Right forelimb (tissue), 1 donor: ENCODE results near the gene CYBRD1.
"Not testable (repeated sequence)": the region's sequence is repeated elsewhere in the genome, so short reads cannot be mapped to it uniquely, and the experiment has no call there.

Experiments used
- DNase-seq: peaks from one replicate; pipeline ENCODE4 v3.0.0-alpha.2; 2018

Gene CYBRD1, protein sequence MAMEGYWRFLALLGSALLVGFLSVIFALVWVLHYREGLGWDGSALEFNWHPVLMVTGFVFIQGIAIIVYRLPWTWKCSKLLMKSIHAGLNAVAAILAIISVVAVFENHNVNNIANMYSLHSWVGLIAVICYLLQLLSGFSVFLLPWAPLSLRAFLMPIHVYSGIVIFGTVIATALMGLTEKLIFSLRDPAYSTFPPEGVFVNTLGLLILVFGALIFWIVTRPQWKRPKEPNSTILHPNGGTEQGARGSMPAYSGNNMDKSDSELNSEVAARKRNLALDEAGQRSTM

DNA sequence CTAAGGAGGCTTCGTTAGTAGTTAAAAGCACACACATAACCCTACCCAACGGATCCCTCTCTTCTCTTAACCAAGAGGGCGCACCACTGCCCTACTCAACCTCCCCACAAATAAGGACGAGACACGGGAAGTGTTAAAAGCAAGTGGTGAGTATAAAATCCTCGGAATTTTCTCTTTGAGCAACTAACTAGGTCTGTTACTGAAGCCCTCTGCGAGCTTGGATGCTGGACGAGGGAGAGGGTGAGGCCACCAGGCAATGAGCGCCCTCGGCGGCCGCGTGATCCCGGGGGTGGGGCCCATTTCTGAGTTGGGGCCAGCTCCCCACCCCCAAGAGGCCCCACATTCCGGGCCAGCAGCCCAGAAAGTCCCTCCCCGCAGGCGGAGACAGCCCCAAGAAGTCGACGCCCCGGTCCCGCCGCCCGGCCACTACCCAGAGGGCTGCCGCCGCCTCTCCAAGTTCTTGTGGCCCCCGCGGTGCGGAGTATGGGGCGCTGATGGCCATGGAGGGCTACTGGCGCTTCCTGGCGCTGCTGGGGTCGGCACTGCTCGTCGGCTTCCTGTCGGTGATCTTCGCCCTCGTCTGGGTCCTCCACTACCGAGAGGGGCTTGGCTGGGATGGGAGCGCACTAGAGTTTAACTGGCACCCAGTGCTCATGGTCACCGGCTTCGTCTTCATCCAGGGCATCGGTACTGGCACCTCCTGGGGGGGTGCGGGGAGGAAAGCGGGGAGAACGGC lies at the start of gene CYBRD1:
TSS of gene CYBRD1 (plus strand) at position 423 of the 736 bp plus-strand sequence. CDS start at position 495, 72 bp downstream.
- peak; percentile 91 for DNase-seq

DNA sequence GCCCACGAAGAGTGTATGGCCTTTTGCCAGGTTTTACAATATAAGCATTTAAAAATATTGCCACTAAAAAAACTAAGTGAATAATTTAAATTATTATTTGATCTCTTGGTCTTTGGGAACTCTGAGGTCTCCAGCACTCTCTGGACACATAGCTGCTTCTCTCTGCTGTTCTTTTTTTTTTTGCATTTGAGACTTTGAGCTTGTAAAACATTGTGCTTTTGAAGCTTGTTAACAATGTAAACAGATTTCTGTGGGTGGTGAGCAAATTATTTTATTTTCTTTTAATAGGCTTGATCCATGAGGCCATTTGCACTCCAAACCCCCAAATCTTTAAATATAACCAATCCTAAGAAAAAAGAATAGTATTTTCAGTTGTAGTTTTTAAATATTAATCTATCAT lies 46.3 kb upstream of the CYBRD1 start:
- DNase-seq = no peak

DNA sequence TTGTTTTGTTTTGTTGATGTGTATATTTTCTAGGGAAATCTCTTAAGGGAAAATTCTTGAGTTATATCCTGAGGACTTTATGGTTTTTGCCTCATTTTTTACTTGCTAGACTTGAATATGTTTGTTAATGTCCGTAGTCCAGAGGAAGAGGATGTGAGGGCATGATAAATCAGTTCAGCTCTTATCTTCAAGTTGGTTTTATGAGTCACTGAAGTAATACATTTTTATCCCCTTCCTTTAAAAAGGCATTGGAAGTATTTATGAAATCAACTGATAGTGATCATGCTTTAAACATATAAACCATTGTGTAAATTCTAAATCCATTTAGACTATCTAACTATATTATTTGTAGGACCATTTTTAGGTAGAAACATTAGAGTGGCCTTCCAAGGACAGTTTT lies 43.9 kb upstream of the CYBRD1 start:
- DNase-seq = no peak

DNA sequence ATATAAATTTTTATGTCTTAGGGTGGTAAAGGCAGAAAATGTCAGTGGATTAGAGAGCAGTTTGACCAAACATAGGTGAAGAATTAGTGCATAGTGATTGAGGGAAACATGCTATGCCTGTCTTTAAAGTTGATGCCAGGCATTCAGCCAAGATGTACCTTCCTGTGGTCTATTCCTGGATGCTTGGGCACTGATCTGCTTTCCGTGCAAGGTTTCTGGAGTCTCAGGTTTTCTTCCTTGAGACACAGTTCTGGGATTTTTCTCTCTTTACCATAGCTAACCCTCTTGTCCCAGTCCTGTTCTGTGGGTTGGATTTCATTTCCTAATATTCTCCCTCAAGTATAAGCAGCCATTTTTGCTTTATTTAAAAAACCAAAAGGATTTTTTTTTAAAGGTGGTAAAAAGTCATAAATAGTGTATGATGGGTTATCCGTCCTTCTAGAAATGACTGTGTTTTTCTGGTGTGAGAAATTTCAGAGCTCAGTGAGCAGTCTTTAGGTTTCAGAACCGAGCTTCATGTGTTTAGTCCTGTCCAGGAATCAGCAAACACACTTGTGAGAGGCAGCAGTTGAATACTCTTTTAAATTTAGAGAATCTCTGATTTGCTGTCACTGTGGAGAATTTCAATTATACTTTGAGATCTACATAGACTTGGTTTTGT lies 43.0 kb upstream of the CYBRD1 start:
- DNase-seq = no peak

DNA sequence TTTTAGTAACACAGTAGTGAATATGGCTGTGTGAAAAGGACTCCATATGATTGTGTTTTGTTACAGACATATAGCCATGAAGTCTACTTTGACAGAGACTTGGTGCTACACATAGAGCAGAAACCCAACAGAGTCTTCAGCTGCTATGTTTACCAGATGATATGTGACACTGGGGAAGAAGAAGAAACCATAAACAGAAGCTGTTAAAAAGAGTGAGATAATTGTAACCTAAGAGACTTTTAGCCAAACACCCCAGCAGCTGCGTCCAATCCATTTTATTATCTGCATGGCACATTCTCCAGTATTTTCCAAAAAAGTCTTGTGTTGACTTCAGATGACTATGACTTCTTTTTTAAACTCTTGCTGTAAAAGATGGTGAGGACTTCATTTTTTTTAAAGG lies 41.4 kb upstream of the CYBRD1 start:
- no peak for DNase-seq

DNA sequence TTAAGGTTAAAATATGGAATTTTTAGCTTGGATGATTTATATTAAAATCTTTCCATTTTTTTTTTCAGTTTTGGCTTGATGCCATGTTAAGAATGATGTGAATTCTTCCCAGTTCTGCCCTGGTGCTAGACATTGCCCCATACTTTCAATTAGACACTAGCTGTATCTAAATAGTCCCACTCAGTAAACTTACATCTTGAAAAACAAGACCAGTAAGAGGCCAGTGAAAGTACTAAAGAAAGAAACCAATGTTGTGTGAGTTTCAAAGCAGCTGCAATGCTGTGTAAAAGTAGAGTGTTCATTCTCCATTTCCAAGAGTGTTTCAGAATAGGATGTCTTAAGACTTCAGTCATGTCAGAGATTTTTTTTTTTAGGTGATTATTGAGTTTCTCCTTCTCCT lies 40.0 kb upstream of the CYBRD1 start:
- DNase-seq = no peak

DNA sequence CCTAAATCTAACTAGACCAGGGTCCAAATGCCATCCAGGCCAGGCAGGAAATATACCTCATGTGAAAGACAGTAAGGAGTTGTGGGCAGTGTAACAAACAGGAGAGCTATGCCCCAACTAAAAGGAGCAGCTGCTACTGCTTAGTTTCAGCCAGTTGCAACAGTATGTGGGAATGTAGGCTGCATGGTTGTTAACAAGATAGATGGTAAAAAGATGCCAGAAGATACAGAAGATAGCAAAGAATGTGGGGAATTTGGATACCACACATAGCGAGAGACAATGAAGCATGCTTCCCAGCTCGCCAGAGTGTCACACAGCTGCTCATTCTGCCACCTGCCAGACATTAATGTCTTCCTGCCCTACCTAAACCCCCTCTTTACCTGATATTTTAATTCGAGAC lies 39.4 kb upstream of the CYBRD1 start:
- no peak for DNase-seq

DNA sequence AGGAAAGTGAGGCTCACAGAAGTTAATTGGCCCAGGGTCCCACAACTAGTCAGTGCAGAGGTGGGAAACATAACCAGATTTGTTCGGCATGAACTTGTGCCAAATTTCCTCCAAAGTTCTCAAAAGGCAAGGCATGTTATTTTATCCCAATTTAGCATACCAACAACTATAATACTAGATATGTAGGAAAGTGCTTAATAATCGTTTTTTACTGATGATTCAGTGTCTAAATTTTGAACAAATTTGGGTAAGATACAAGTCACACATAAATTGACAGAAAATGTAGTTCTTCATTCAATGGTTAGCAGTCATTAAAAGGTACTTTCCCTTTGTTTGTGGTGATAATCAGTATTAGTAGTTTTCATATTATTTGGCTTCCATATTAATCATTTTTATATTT lies 38.5 kb upstream of the CYBRD1 start:
- no peak for DNase-seq

DNA sequence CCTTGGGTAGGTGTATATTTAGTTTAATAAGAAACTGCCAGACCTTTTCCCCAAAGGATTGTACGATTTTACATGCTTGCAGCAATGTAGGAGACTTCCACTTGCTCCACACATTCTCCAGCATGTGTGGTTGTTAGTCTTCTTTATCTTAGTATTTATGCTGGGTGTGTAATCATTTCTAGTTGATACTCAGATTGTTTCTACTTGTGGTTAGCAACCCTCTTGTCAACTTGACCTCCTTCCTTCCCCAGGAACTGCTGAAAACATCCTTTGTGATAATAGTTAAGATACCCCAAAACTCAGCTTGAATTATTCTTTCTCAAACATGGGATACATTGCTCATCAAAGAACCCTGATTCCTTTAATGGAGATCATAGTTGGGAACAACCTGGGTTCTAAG lies 37.2 kb upstream of the CYBRD1 start:
- no peak for DNase-seq

DNA sequence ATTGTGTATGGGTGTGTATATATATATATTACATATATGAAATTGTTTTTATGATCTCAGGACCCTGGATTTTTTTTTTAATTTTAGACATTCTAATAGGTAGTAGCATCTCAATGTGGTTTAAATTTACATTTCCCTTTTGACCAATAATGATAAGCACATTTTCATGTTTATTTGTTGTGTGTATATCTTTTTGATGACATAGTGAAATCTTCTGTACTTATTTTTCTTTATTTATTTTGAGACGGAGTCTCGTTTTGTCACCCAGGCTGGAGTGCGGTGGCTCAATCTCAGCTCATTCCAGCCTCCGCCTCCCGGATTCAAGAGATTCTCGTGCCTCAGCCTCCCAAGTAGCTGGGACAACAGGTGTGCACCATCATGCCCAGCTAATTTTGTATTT lies 35.1 kb upstream of the CYBRD1 start:
- no peak for DNase-seq

DNA sequence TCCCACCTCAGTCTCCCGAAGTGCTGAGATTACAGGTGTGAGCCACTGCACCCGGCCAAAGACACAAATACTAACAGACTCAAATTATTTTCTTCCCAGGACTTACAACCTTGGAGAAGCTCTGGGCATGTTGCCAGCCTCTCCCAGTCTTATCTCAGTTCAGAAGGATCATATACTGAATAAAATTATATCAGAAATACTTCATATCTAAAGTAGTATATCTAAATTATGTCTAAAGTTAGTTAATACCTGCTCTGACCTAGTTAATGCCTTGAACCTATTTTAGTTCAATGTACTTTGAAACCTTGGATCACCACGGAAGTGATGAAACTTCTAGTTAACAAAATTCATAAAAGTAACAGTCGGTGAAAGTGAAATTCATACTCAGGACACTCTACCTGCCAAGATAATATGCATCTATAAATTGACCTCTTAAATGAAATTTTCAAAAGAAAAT lies 34.4 kb upstream of the CYBRD1 start:
- no peak for DNase-seq

DNA sequence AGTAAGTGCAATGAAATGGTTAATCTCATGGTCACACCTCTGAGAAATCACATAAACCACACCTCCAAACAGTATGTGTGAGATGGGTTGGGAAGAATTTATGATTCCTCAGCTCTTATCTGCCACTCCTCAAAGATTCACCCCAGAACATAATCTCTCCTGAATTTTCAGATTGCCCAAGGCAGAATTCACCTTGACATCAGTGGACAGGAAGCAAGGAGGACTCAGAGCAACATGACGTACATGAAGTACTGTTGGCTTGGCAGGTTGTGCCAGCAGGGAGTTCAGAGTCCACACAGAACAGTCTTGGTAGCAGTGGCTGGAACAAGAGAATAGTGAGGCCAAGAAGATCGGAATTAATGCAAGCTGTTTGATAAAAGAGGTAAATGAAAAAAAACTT lies 31.7 kb upstream of the CYBRD1 start:
- DNase-seq = no peak

DNA sequence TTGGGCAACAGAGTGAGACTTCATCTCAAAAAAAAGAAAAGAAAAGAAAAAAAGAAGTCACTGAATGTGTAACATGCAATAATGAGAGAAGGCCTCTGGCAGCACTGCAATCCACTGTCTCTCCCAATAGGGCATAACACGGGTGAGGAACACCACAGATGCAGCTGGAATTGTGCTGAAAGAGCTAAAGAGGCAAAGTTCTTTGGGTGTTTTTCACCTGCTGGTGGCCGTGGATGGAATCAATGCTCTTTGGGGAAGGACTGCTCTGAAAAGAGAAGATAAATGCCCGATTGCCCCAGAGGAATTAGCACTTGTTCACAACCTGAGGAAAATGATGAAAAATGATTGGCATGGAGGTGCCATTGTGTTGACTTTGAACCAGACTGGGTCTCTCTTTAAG lies 31.0 kb upstream of the CYBRD1 start:
- no peak for DNase-seq

DNA sequence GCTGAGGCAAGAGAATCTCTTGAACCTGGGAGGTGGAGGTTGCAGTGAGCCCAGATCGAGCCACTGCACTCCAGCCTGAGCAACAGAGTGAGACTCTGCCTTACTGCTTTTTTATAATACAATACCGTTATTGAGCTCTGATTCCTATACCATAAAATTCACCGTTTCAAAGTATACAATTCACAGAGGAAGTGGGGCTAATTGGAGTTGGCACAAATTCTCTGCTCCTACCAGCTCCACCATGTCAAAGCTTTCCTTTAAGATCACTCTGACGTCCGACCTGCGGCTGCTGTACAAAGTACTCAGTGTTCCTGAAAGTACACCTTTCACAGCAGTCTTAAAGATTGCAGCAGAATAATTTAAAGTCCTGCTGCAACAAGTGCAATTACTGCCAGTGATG lies 29.6 kb upstream of the CYBRD1 start:
- no peak for DNase-seq

DNA sequence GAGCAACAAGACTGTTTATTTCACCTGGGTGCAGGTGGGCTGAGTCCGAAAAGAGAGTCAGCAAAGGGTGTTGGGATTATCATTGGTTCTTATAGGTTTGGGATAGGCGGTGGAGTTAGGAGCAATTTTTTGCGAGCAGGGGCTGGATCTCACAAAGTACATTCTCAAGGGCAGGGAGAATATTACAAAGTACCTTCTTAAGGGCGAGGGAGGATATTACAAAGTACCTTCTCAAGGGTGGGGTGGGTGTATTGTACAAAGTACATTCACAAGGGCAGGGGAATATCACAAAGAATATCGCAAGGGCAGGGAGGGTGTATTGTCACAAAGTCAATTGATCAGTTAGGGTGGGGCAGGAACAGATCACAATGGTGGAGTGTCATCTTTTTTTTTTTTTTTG lies 24.6 kb upstream of the CYBRD1 start:
- DNase-seq = not testable (repeated sequence)

DNA sequence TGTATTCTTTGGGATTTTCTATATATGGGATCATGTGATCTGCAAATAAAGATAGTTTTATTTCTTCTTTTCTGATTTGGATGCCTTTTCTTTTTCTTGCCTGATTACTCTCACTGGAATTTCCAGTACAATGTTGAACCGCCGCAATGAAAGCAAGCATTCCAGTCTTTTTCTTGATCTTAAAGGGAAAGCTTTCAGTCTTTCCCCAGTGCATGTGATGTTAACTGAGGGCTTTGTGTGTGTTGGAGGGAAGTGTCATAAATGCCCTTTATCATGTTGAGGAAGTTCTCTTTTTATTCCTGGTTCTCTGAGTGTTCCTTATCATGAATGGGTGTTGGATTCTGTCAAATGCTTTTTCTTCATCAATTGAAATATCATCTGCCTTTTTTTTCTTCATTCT lies 16.9 kb upstream of the CYBRD1 start:
- DNase-seq = no peak

DNA sequence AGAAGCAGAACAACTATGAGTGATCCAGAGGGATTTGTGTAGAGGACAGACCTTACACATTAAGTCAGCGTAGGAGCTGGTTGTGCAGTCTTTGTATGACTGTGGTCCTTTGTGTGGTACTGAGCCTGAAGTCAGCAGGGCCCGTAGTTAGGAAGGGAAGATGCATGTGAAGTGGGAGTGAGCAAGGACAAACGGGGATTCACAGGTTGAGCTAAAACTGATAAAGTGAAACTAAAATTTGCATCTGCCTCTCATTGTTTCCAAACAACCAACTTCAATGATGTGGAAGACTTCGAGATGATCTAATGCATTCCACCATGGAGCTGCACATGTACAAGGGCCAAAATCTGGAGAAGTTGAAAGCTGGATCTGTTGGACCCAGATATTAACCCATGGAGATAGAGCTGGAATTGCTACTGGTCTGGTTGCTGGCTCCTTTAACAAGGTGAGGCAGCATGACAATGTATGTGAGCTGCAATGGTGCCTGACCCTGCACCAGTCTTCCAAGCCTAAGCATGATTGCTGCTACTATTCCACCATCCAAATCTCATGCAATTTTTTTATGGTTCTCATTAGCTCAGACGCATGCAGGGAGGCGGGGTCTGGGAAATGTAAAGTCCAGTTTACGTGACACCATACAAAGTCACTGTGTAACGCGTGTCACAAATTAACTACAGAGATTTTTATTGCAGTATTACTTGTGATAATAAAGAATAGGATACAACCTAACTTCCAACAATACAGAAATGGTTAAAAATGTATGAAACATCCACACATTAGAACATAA lies 12.1 kb upstream of the CYBRD1 start:
- no peak for DNase-seq

DNA sequence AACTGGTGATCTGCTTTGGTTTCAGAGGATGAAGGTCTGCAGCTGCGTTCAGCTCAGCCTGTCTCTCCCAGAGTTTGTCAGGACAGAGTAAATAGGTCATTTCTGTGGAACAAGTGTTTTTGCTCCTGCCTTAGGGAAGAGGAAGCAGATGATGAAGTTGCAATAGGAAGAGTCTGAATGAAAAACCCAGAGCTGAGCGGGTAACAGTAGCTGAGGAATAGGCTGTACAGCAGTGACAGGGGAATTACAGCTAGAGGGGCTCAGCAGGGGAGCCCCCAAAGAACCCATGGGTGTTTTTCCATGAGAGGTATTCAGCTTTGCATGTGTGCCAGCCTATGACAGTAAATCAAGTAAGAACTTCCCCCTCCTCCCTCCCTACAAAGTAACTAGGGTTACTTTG lies 10.3 kb upstream of the CYBRD1 start:
- no peak for DNase-seq

DNA sequence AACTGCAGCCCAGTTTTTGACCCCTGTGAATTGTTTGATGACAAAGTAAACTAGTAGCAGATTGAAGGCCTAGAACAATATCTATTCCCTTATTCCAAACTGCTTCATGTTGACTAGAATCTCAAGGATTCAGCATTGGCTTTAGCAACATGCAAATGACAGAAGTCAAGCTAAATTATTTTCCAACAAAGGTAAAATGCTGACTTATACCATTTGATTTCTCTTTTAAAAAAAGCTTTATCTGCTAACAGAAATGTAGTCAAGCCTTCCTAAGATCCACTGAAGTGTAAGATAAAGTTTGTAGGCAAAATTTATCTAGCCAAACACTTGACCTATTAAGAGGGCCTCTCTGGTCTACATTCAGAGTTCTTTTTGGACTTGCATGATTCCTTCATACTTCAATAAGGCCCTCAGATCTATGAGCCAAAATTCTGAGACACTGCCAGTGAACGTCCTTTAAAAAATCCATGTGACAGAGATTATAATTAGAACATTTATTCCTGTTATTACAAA lies 9.5 kb upstream of the CYBRD1 start:
- no peak for DNase-seq

DNA sequence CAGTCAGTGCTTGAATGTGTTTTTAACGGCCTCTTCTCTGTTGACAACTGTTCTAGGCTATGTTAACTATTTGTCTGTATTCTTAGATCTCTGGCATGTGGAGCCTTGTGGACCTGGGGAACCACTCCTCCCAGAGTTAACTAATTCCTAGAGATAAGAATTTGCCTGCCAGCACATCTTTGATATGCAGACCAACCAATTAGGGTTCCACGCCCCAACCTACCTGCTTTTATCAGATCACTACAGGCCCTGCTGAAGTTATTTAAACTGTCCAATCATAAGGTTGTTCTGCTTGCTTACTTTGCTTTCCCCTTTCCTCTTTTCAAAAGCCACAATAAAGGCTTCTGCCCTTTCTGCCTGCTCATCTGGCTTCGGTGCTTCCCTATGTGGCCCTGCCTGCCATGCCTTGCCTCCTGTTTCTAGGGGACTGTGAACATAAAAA lies 8.5 kb upstream of the CYBRD1 start:
- no peak for DNase-seq

DNA sequence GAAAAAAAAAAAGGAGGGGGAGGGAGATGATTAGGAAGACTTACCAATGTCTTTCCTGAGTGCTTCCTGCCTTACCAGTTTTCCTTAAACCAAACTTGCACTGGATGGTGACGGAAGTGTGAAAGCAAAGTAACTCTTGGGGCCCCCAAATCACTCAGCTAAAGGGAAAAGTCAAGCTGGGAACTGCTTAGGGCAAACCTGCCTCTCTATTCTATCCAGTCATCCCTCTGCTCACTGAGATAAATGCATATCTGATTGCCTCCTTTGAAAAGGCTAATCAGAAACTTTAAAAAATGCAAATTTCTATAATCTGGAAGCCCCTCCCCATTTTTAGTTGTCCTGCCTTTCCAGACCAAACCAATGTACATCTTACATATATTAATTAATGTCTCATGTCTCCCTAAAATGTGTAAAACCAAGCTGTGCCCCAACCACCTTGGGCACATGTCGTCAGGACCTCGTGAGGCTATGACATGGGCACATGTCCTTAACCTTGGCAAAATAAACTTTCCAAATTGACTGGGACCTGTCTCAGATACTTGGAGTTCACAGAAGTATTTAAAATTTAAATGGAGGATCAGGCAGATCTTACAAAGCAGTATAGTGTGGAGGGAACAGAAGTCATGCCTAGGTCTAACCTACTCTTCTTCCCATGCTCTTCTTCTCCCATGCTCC lies 7.2 kb upstream of the CYBRD1 start:
- no peak for DNase-seq

DNA sequence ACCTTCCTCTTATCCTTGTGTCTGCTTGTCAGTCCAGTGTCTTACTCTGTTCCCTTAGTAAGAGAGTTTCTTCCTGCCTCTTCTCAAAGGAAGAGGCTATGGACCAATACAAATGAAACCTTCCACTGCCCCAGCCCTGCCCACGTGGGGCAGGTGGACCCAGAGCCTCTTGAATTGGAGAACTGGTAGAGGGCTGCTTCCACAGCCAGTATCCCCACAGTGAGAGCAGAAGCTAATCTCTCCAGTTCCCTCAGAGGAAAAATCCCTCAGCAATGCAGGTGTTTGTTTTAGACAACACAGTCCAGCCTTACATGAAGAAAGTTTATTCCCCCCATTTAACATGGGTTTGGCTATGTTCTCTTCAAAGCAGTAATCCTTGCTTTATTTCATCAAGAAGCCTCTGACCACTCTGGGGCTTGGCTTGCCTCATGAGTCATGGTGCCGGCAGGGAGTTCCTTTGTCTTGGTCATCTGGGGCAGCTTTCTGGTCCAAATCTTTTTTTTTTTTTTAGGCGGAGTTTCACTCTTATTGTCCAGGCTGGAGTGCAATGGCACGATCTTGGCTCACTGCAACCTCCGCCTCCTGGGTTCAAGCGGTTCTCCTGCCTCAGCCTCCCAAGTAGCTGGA lies 6.5 kb upstream of the CYBRD1 start:
- DNase-seq = no peak
